ENCODE data around the gene C6orf136.
"Not testable (repeated sequence)": the region's sequence is repeated elsewhere in the genome, so short reads cannot be mapped to it uniquely, and the experiment has no call there.

The C6orf136 gene

DNA sequence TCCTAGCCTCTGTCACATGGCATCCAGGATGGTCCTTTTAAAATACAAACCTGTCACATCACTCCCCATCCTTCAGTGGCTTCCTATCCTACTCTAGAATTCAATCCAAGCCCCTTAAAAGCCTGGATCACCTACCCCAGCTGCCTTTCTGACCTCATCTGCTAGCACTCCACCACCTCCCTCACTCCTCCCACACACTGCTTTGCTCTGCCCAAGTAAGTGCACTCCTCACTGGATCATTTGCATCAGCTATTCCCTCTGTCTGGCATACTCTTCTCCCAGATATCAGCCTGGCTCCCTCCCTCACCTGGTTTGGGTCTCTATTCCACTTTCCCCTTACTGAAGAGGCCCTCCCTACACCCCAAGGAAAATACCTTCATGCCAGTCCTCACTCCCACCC, 10.5 kb downstream of the C6orf136 start:
- DNase-seq (ENCODE audit: low read depth in 2 of 2, low spot score in 1 of 2): no peak

DNA sequence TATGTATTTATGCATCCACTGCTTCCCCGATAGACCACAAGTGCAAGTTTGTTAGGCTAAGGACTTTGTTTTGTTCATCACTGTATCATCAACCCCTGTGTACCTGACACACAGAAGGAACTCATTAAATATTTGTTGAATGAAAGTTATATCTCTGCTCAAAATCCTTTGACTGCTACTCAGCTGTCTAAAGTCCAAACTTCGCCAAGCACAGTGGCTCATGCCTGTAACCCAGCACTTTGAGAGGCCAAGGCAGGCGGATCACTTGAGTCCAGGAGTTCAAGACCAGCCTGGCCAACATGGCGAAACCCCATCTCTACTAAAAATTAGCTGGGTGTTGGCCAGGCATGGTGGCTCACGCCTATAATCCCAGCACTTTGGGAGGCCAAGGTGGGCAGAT, 11.0 kb downstream of the C6orf136 start:
- not testable (repeated sequence) for DNase-seq (ENCODE audit: low read depth in 2 of 2, low spot score in 1 of 2)

DNA sequence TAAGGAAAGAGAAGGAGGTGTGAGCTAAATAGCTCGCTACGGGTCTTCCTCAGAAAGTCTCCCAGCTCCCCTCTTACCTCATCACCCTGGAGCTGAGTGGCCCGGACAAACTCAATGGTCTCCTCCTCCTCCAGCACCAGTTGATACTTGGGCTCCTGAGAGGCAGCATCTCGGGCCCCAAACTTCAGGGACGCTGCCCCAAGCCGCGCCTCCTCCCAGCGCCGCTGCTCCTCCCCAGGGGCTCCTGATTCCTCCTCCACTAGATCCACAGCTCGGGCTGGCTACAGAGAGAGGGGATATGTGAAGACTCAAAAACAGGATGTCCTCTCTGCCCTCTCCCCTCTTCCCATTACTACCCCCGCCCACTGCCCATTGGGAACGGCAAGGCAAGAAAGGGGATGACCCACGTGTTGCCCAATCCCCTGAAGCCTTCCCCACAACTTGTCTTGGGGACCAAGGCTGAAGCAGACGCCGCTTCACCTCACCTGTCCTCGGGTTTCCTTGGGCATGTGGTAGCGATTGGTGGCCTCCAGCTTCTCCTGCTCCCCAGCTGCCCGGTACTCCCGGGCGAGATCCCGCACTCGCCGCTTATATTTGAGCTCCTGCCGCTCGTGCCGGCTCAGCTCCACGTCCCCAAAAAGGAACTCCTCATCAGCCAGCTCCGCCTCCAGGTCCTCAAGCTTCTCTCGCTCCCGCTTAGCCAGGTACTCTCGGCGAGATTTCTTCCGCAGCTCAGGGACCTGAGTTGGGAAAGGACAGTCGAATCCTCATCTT, 18.2 kb downstream of the C6orf136 start:
- DNase-seq (ENCODE audit: low read depth in 2 of 2, low spot score in 1 of 2): no peak

DNA sequence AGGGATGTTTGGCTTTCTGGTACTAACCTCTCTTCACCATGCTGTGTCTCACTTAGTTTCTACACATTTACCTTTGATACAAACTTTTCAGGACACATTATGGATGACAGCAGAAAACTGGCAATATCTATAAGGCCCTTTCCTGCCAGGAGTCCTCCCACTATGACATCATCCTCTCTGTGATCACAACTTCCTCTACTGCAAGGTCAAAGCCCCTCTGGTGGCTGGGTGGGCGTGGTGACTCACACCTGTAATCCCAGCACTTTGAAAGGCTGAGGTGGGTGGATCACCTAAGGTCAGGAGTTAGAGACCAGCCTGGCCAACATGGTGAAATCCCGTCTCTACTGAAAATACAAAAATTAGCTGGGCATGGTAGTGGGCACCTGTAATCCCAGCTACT, 19.4 kb downstream of the C6orf136 start:
- DNase-seq (ENCODE audit: low read depth in 2 of 2, low spot score in 1 of 2): not testable (repeated sequence)

- DNase-seq (ENCODE audit: low read depth in 2 of 2, low spot score in 1 of 2): no peak
Measured at GRCh38 chr6:30670760-30671527, 24.0 kb downstream of the C6orf136 start.

DNA sequence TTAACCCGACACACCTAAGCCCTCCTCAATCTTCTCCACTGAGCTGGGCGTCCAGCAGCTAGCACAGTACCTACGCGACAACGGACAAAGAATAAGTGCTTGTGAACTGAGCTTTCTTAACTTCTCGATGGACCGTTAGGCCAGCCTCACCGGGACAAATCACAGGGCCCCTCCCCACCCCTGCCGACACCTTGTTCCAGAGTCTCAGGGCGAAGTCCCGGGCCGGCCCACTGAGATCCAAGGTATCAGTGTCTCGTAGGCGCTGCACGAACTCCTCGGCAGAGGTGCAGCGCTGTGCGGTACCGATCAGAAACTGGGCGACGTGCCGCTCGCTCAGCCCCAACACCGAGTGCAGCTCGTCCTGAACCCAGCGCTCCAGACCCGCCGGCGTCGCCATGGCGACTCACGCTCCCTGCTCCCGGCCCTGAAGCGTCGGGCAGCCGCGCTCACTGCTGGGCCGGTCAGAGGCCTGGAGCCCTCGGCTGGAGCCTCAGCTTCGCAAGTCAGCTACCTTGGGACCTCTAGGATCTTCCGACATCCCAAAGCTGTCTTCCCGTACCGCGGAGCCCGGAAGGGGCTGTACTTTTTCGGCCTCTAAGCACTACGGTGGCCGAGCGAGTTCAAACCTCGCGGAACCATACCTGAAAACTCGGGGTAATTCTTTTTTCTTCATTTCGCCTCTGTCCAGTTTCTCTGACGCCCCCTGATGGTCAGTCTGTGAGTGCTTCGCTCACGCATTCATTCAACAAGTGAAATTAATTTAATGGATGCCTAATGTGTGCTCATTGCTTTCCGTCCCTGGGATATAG, 25.7 kb downstream of the C6orf136 start, which contains the start of gene DHX16:
DHX16 (minus strand) TSS at position 562 of the 809 bp plus-strand sequence; CDS start at position 397, 165 bp downstream.
- DNase-seq (ENCODE audit: low read depth in 2 of 2, low spot score in 1 of 2): peak; percentile 80 to 81

DNA sequence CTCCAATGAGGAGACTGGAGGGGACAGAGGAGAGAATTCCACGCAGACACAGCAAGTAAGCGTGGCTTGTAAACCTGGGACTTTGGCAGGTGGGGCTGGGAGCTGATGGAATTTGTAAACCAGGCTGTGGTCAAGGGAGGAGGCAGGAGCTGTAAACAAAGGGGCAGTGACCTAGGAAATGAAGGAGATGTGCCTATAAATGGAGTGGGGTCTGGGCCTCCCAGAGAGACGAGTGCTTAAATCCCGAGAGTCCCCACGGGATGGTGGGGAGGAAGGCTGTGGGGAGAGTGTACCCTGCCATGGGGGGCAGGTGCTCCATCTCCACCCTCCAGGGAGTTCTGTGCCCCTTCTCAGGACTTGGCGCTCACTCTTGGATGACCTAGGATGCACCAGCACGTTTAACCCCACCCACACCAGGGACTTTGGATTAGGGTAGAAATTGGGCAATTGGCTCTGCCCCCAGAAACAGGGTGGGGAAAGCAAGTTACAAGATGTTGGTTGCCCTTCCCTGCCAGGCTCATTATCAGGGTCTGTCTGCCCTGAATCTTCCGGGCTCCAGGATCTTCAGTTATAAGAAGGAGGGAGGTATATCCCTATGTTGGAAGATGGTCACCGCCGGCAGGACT, 29.8 kb downstream of the C6orf136 start:
- no peak for DNase-seq (ENCODE audit: low read depth in 2 of 2, low spot score in 1 of 2)

DNA sequence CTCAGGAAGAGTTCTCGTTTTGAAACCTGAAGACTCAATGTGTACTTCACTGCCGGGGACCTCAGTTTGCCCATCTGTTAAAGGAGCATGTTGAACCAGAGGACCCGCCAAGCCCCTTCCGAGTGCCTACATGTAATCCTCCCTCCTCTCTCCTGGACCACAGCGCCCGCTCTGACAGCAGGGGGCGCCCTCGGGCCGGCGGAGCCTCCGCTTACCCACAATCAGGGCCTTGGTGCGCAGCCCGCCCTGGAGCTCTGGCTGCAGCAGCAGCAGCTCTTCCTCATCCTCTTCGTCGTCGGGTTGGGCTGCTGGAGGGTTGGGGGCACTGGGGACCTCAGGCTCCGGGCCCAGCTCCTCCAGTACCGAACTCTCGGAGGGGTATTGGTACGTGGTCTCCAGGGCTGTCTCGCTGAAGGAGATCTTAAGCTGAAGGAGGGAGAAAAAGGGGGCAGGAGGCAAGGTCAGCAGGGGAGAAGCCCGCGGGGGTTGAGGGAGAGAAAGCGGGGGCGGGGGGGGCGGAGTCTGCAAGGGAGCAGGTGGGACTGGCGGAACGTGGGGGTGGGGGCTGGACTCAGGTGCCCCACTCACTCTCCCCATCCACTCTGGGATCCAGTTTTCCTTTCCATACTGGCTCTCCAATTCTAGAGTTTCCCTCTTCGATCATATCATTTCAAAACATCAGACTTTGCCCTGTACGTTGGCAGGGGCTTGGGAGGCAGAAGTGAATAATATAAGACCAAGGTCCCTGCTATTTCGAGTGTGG, 32.2 kb downstream of the C6orf136 start:
- DNase-seq (ENCODE audit: low read depth in 2 of 2, low spot score in 1 of 2): peak; percentile 86 to 88

DNA sequence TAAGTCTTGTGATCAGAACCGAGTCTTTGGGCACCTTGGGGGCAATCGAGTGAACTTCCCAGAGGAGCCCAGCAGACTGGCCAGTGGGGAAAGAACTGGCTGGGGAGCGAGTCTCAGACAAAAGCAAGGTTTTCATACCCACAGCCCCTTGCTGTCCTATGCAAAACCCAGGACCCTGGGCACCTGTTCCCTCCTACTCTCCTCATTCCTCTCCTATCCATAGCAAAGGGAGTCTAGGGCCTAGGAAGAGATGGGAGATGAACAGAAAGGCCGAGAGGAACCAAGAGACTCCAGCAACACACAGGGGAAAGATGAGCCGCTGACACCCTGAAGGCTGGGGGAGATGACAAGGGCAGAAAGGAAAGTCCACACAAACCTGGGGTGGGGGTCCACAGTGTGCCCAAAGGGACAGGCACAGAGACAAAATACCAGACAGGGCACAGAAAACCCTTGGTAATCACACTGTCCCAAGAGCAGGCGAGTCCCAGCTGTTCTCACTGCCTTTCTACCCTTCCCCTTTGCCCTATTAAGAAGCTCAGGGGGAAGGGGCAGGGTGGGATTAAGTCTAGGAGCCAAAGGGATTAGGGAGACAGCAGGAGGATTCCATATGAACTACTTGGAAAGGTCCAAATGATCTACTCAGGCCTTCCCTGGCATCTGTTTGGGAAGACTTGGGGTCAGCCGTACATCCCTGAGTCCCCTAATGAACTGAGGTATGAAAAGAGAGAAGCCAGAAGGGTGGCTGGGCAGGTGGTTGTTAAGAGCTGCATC, 33.0 kb downstream of the C6orf136 start:
- no peak for DNase-seq (ENCODE audit: low read depth in 2 of 2, low spot score in 1 of 2)

GRCh38 chr6:30681766-30682142, 34.8 kb downstream of the C6orf136 start:
- no peak for DNase-seq (ENCODE audit: low read depth in 2 of 2, low spot score in 1 of 2)

- peak; percentile 74 for DNase-seq (ENCODE audit: low read depth in 2 of 2, low spot score in 1 of 2)
Measured at GRCh38 chr6:30682143-30683117, 35.5 kb downstream of the C6orf136 start.

DNA sequence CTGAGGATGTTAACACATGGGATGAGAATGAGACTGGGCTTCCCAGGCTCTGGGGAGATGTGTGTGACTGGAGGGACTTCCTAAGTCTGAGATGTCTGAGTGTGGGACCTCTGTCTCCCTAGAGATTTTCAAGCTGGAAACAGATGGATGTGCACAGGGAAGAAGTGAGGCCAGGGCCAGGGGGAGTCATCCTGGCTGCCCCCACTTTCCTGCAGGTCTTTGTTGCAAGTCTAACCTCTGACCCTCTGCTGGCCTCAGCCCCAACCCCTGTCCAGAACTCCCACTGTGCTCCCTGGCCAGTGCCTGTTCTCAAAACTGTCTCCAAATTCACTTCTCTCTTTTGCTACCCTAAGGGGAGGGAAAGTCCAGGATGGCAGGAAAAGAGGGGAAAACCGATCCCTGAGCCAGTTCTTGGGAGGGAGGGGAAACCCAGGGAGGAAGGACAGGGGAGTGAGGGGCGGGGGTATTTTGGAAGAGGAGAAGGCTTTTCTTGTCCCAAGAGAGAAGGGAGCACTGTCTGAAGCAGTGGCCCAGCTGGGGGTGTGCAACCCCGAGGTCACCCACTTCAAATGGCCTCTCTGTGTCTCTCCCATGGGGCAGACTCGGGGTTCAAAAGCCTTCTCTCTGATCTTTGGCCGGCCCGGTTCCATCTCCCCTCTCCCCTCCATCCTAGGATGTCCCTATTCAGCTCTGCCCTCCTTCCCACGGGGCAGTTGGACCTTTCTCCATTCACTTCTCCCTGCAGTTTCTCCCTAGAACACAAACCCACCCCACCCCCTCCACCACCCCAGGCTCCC, 36.4 kb downstream of the C6orf136 start:
- DNase-seq (ENCODE audit: low read depth in 2 of 2, low spot score in 1 of 2): no peak

- no peak for DNase-seq (ENCODE audit: low read depth in 2 of 2, low spot score in 1 of 2)
Measured at GRCh38 chr6:30683980-30684338, 37.0 kb downstream of the C6orf136 start.

DNA sequence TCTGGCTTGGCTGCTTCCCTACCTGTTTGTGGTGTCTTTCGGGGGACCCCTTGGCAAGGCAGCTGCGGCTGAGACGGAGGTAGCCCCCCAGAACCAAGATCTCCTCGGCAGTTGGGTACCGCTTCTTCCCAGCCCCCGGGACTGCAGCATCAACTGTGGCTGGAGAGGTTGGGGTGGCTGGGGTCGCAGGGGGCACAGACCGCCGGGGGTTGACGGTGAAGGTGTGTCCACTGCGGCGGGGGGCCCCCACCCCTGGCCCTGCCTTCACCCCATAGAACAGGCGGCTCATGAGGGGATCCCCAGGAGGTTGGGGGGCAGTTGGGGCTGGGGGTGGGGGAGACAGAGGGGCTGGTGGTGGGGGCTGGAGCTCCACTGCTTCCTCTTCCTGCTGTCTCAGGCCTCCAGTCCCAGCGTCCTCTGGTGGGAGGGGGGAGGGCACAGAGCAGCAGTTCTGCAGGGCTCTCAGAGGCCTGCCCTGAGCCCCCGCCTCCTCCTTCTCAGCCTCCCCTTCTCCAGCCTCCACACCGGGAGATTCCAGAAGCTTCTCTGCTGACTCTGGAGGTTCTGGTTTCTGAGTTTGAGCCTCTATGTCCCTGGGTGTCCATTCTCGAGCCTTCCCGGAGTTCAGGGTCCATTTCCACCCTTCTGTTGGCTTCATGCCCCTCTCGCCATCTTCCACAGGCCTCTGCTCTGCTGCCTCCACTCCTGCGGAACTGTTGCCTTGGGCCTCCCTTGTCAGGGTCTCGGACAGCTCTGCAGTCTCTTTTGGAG, 37.6 kb downstream of the C6orf136 start:
- DNase-seq (ENCODE audit: low read depth in 2 of 2, low spot score in 1 of 2): peak in 1 of 2 donors; percentile 31

GRCh38 chr6:30685157-30686008, 38.5 kb downstream of the C6orf136 start:
- no peak for DNase-seq (ENCODE audit: low read depth in 2 of 2, low spot score in 1 of 2)

Measured in stimulated activated CD8-positive, alpha-beta memory T cell treated with anti-CD3 and anti-CD28 coated beads, Interleukin-4, amount 100 ng/mL, for 1 hour (primary cell).